Ectodermal cell (in vitro differentiated cells): ENCODE measurements around the gene NDUFAF3.
A peak's percentile ranks its signal among the peaks of the same experiment; 100 is the strongest.
"Not testable (repeated sequence)": the region's sequence is repeated elsewhere in the genome, so short reads cannot be mapped to it uniquely, and the experiment has no call there.

ENCODE experiments used
- H3K27ac ChIP-seq: 2 replicates; pipeline ENCODE4 v1.7.0; 2013; ENCODE audit warnings: mild to moderate bottlenecking, low read depth, low read length; ENCODE audit not compliant: insufficient read depth, poor library complexity, severe bottlenecking
- H3K27me3 ChIP-seq: 2 replicates; pipeline ENCODE4 v1.7.0; 2013; ENCODE audit warnings: mild to moderate bottlenecking, low read length; ENCODE audit not compliant: insufficient read depth, control insufficient read depth, poor library complexity, severe bottlenecking
- H3K36me3 ChIP-seq: one replicate; pipeline ENCODE4 v1.7.0; 2013; ENCODE audit warnings: low read length; ENCODE audit not compliant: control insufficient read depth, insufficient read depth
- H3K4me1 ChIP-seq: one replicate; pipeline ENCODE4 v1.7.0; 2013; ENCODE audit warnings: low read length; ENCODE audit not compliant: control insufficient read depth, insufficient read depth
- H3K4me3 ChIP-seq: 2 replicates; pipeline ENCODE4 v1.7.0; 2013; ENCODE audit warnings: low read depth, low read length, control low read depth; ENCODE audit not compliant: insufficient read depth
- H3K9me3 ChIP-seq: 2 replicates; pipeline ENCODE4 v1.7.0; 2013; ENCODE audit warnings: mild to moderate bottlenecking, low read length, moderate library complexity; ENCODE audit not compliant: control insufficient read depth
- WGBS, 2 experiments: methylation state at CpG; one replicate each; pipeline ENCODE4 v1.1.7; 2013; ENCODE audit warnings: missing lambda C conversion rate in 2 of 2; 5-methylcytosine and 5-hydroxymethylcytosine counted together

The NDUFAF3 gene

GRCh38 chr3:48999085-48999858 is 22.6 kb upstream of the NDUFAF3 start:
- Histone ChIP-seq H3K27ac (no peak overlapping the region), H3K4me3 (no peak overlapping the region), H3K4me1 (peaks cover 26% of the 10 kb centered on the region), H3K9me3 (no peaks in the 10 kb centered on the region), H3K27me3 (no peaks in the 10 kb centered on the region), H3K36me3 (no peaks in the 10 kb centered on the region)
- WGBS, 2 experiments: 83 to 84% methylated on average over 8 of the region's 8 CpGs

GRCh38 chr3:49001155-49001554 is 20.8 kb upstream of the NDUFAF3 start:
- no peak overlapping the region for H3K27ac ChIP-seq
- H3K4me3 ChIP-seq: no peak overlapping the region
- no peaks in the 10 kb centered on the region for H3K9me3 ChIP-seq
- H3K27me3 ChIP-seq: no peaks in the 10 kb centered on the region
- WGBS, 2 experiments: 92 to 96% methylated on average over 6 of the region's 6 CpGs
- no peaks in the 10 kb centered on the region for H3K36me3 ChIP-seq
- H3K4me1 ChIP-seq: peaks cover 26% of the 10 kb centered on the region

- Histone ChIP-seq H3K27me3 (no peaks in the 10 kb centered on the region), H3K36me3 (peaks cover 6% of the 10 kb centered on the region), H3K9me3 (no peaks in the 10 kb centered on the region), H3K4me3 (no peak overlapping the region), H3K4me1 (peaks cover 12% of the 10 kb centered on the region), H3K27ac (no peak overlapping the region)
- WGBS, 2 experiments: 94% methylated on average over 16 of the region's 16 CpGs
Observed at GRCh38 chr3:49004352-49005302, 17.3 kb upstream of the NDUFAF3 start.

GRCh38 chr3:49005303-49005680 is 16.6 kb upstream of the NDUFAF3 start:
- Histone ChIP-seq H3K27ac (no peak overlapping the region), H3K36me3 (peaks cover 6% of the 10 kb centered on the region), H3K4me1 (peaks cover 8% of the 10 kb centered on the region), H3K4me3 (no peak overlapping the region), H3K27me3 (no peaks in the 10 kb centered on the region), H3K9me3 (no peaks in the 10 kb centered on the region)
- WGBS, 2 experiments: 90 to 98% methylated on average over 3 of the region's 3 CpGs

GRCh38 chr3:49005998-49006397 is 15.9 kb upstream of the NDUFAF3 start:
- Histone ChIP-seq H3K27me3 (no peaks in the 10 kb centered on the region), H3K27ac (no peak overlapping the region), H3K4me3 (no peak overlapping the region), H3K36me3 (peaks cover 7% of the 10 kb centered on the region), H3K9me3 (no peaks in the 10 kb centered on the region), H3K4me1 (peaks cover 8% of the 10 kb centered on the region)
- 94 to 95% methylated on average over 5 of the region's 5 CpGs for WGBS, 2 experiments

GRCh38 chr3:49006408-49007067 is 15.4 kb upstream of the NDUFAF3 start:
- Histone ChIP-seq H3K27me3 (no peaks in the 10 kb centered on the region), H3K9me3 (no peaks in the 10 kb centered on the region), H3K4me1 (peaks cover 8% of the 10 kb centered on the region), H3K36me3 (peaks cover 13% of the 10 kb centered on the region), H3K27ac (peak overlapping the region; percentile 31), H3K4me3 (peak overlapping the region; percentile 85)
- WGBS, 2 experiments: 8% methylated on average over 32 of the region's 32 CpGs

- Histone ChIP-seq H3K27ac (peak within 1 kb of the TSS; percentile 95), H3K9me3 (no peaks in the 10 kb centered on the region), H3K4me1 (peaks cover 8% of the 10 kb centered on the region), H3K4me3 (peak within 1 kb of the TSS; percentile 85), H3K27me3 (no peaks in the 10 kb centered on the region), H3K36me3 (peaks cover 19% of the 10 kb centered on the region)
- 0% methylated on average over 65 of the region's 65 CpGs for WGBS, 2 experiments
Observed at GRCh38 chr3:49007068-49007770, 14.7 kb upstream of the NDUFAF3 start, which contains the start of gene WDR6. Gene WDR6, plus strand, starts transcription at chr3:49007391. Its CDS starts 41 bp downstream, at chr3:49007432.

- Histone ChIP-seq H3K9me3 (no peaks in the 10 kb centered on the region), H3K4me1 (peaks cover 8% of the 10 kb centered on the region), H3K36me3 (peaks cover 20% of the 10 kb centered on the region), H3K27me3 (no peaks in the 10 kb centered on the region), H3K27ac (peak overlapping the region; percentile 95), H3K4me3 (peak overlapping the region; percentile 85)
- 18% methylated on average over 41 of the region's 41 CpGs for WGBS, 2 experiments
Observed at GRCh38 chr3:49007771-49008528, 14.0 kb upstream of the NDUFAF3 start.

GRCh38 chr3:49008627-49009026 is 13.3 kb upstream of the NDUFAF3 start:
- H3K4me3 ChIP-seq: peak overlapping the region; percentile 85

More at GRCh38 chr3:49008627-49009026, 13.3 kb upstream of the NDUFAF3 start:
- not testable (repeated sequence) for H3K4me1 ChIP-seq, H3K27me3 ChIP-seq, H3K9me3 ChIP-seq, H3K27ac ChIP-seq
- peaks cover 20% of the 10 kb centered on the region for H3K36me3 ChIP-seq
- WGBS, 2 experiments: 95 to 97% methylated on average over 5 of the region's 5 CpGs
